Measurements from ENCODE around the gene TNPO1. TPM values are rescaled to one million over a fixed set of nuclear protein-coding genes. Genes with fewer than 3 reads are reported as not detected.

TNPO1 gene
- polyA plus RNA-seq, 1 donor from 2014 or later, result 103 TPM

- Histone ChIP-seq H3K36me3 (ENCODE audit: insufficient read depth, low read length) (no peaks in the 10 kb centered on the region), H3K79me2 (replicated peaks; ENCODE audit: insufficient read depth, low read length) (peaks cover 95% of the 10 kb centered on the region), H3K4me3 (ENCODE audit: low read length) (no peak overlapping the region), H3K9ac (ENCODE audit: low read length) (no peak overlapping the region), H2AFZ (ENCODE audit: low read depth, low read length) (no peak overlapping the region), H3K4me2 (ENCODE audit: low read length) (no peak overlapping the region), H4K20me1 (ENCODE audit: insufficient read depth) (peaks cover 68% of the 10 kb centered on the region), H3K9me3 (ENCODE audit: low read length) (no peaks in the 10 kb centered on the region), H3K9me2 (ENCODE audit: insufficient read depth, low read length) (no peaks in the 10 kb centered on the region), H3F3A (ENCODE audit: insufficient read depth, low read length, poor library complexity, severe bottlenecking) (no peaks in the 10 kb centered on the region), H3K27me3 (ENCODE audit: insufficient read depth, low read depth, low read length) (no peaks in the 10 kb centered on the region), H3K27ac (ENCODE audit: low read length) (no peak overlapping the region)
- TF ChIP-seq REST (IDR thresholded peaks at IDR 0.05; ENCODE audit: borderline replicate concordance) (no peak), EP300 (conservative IDR thresholded peaks at IDR 0.05; ENCODE audit: poor library complexity, severe bottlenecking) (no peak), EZH2 (IDR thresholded peaks at IDR 0.05; ENCODE audit: borderline replicate concordance, insufficient read depth, low read length, poor library complexity, severe bottlenecking) (no peak)
Observed at GRCh38 chr5:72842816-72843215, 26.4 kb downstream of the TNPO1 start.

GRCh38 chr5:72844218-72844603 lies 27.8 kb downstream of the TNPO1 start:
- H3K4me3 ChIP-seq (ENCODE audit: low read length), result no peak overlapping the region
- H3K9me3 ChIP-seq (ENCODE audit: low read length), result no peaks in the 10 kb centered on the region
- no peak overlapping the region for H3K27ac ChIP-seq (ENCODE audit: low read length)
- peaks cover 86% of the 10 kb centered on the region for H3K79me2 ChIP-seq (replicated peaks; ENCODE audit: insufficient read depth, low read length)
- H4K20me1 ChIP-seq (ENCODE audit: insufficient read depth), result peaks cover 66% of the 10 kb centered on the region
- TF ChIP-seq EP300 (conservative IDR thresholded peaks at IDR 0.05; ENCODE audit: poor library complexity, severe bottlenecking) (no peak), REST (IDR thresholded peaks at IDR 0.05; ENCODE audit: borderline replicate concordance) (no peak), POLR2AphosphoS5 (IDR thresholded peaks at IDR 0.05) (no peak), TAF1 (IDR thresholded peaks at IDR 0.05; ENCODE audit: low read depth) (no peak), RAD21 (conservative IDR thresholded peaks at IDR 0.05) (no peak), SMC3 (conservative IDR thresholded peaks at IDR 0.05; ENCODE audit: poor library complexity) (no peak), MXI1 (conservative IDR thresholded peaks at IDR 0.05; ENCODE audit: poor library complexity, severe bottlenecking) (no peak)
- peaks cover 3% of the 10 kb centered on the region for H3F3A ChIP-seq (ENCODE audit: insufficient read depth, low read length, poor library complexity, severe bottlenecking)
- no peaks in the 10 kb centered on the region for H3K36me3 ChIP-seq (ENCODE audit: insufficient read depth, low read length)
- H3K27me3 ChIP-seq (ENCODE audit: insufficient read depth, low read depth, low read length), result no peaks in the 10 kb centered on the region
- H3K4me2 ChIP-seq (ENCODE audit: low read length), result no peak overlapping the region
- no peaks in the 10 kb centered on the region for H3K9me2 ChIP-seq (ENCODE audit: insufficient read depth, low read length)
- H3K9ac ChIP-seq (ENCODE audit: low read length), result no peak overlapping the region
- no peak overlapping the region for H2AFZ ChIP-seq (ENCODE audit: low read depth, low read length)
